GM19324 (cell line): ENCODE data around the gene KCTD3.
A peak's percentile ranks its signal among the peaks of the same experiment; 100 is the strongest.

Experiments used
- ATAC-seq: cut with Tn5 transposase; IDR thresholded peaks from one replicate; pipeline ENCODE4 v1.9.1; 2021; ENCODE audit warnings: mild to moderate bottlenecking, moderate library complexity; ENCODE audit not compliant: unreplicated experiment, low FRiP score

The KCTD3 gene

GRCh38 chr1:215555531-215555930 is 11.6 kb upstream of the KCTD3 start:
- ATAC-seq, result no peak

GRCh38 chr1:215556996-215557395 is 10.1 kb upstream of the KCTD3 start:
- no peak for ATAC-seq

GRCh38 chr1:215557504-215557903 is 9.6 kb upstream of the KCTD3 start:
- no peak for ATAC-seq

GRCh38 chr1:215557992-215558626 is 9.0 kb upstream of the KCTD3 start:
- no peak for ATAC-seq

- ATAC-seq, result peak; percentile 63
Measured at GRCh38 chr1:215567491-215568298, 591 bp downstream of the KCTD3 start.

- no peak for ATAC-seq
Measured at GRCh38 chr1:215568299-215568692, 1.2 kb downstream of the KCTD3 start.

GRCh38 chr1:215569986-215570824 is 3.1 kb downstream of the KCTD3 start:
- no peak for ATAC-seq

GRCh38 chr1:215581896-215582295 is 14.8 kb downstream of the KCTD3 start:
- ATAC-seq, result no peak

- peak; percentile 70 for ATAC-seq
Measured at GRCh38 chr1:215583185-215583749, 16.2 kb downstream of the KCTD3 start.

- ATAC-seq, result peak; percentile 50
Measured at GRCh38 chr1:215584389-215584788, 17.3 kb downstream of the KCTD3 start.

- ATAC-seq, result no peak
Measured at GRCh38 chr1:215589650-215590435, 22.7 kb downstream of the KCTD3 start.

- ATAC-seq, result no peak
Measured at GRCh38 chr1:215590779-215591491, 23.8 kb downstream of the KCTD3 start.

GRCh38 chr1:215594640-215595039 is 27.5 kb downstream of the KCTD3 start:
- no peak for ATAC-seq

- ATAC-seq, result no peak
Measured at GRCh38 chr1:215595231-215595630, 28.1 kb downstream of the KCTD3 start.

GRCh38 chr1:215597961-215598360 is 30.9 kb downstream of the KCTD3 start:
- ATAC-seq, result no peak

GRCh38 chr1:215599418-215600074 is 32.4 kb downstream of the KCTD3 start:
- ATAC-seq, result no peak

- ATAC-seq, result no peak
Measured at GRCh38 chr1:215600258-215600792, 33.2 kb downstream of the KCTD3 start.

- no peak for ATAC-seq
Measured at GRCh38 chr1:215600867-215601266, 33.8 kb downstream of the KCTD3 start.

GRCh38 chr1:215601276-215601675 is 34.2 kb downstream of the KCTD3 start:
- ATAC-seq, result no peak
